ENCODE data around the gene SIM1.

The SIM1 gene

DNA sequence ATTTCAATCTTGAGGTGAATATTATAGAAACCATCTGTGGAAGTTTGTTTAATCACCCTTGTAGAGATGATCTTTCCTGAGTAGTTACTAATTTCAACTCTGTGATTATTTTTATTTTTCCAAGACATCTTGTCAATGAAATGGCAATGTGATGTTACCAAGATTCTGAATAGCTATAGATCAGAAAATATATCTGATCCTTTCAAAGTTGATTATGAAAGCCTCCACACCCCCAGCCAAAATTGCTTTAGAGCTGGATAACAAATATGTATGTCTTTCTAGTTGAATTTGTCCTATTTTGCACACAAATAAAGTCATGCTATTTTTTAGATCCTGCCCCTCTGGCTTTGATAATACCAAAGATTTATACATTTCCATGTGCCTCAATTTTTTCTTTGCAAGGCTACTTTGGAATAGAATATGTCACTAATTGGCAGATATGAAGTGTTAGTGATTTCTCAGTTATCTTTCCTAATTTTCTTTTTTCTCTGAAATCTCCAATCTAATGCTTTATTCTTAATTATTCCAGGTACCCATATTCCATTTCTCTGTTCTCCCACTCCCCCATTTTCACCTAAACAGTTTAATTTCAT lies 5.0 kb downstream of the SIM1 start:
- DNase-seq (ENCODE audit: low read depth, low spot score) = no peak
- H3K4me3 ChIP-seq (ENCODE audit: low read length) = no peak overlapping the region

DNA sequence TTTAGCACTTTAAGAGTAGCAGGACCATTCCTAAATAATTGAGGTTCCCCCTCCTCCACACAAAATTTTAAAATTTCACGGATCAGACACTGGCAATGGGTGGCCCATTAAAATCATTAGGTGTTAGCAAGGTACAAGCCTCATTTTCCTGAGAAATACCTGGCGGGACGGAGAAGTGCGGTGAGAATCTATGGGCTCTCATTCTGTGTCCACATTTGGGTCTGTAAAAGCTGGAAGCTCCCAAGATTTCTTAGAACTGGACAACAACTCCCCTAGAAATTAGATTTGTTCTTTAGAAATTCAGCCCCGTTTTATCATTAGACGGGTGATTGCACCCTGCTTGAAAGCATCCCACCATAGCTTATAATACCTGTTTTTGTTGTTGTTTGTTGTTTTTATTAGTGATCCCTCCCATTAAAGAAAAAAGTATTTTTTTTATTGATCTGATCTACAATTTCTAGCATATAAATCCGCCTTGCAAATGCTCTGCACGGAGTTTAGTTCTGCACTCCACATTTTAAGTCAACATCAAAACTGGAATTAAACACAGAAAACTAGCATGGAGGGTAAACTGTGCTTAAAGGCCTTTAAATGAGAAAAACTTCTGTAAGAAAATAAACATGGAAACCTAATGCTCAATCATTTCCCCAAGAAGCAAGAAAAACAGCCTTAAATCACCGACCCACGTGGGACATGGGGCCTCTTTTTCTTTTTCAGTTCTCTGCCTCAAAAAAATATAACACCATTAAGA lies 5.7 kb downstream of the SIM1 start:
- H3K4me3 ChIP-seq (ENCODE audit: low read length) = no peak overlapping the region
- DNase-seq (ENCODE audit: low read depth, low spot score) = no peak

DNA sequence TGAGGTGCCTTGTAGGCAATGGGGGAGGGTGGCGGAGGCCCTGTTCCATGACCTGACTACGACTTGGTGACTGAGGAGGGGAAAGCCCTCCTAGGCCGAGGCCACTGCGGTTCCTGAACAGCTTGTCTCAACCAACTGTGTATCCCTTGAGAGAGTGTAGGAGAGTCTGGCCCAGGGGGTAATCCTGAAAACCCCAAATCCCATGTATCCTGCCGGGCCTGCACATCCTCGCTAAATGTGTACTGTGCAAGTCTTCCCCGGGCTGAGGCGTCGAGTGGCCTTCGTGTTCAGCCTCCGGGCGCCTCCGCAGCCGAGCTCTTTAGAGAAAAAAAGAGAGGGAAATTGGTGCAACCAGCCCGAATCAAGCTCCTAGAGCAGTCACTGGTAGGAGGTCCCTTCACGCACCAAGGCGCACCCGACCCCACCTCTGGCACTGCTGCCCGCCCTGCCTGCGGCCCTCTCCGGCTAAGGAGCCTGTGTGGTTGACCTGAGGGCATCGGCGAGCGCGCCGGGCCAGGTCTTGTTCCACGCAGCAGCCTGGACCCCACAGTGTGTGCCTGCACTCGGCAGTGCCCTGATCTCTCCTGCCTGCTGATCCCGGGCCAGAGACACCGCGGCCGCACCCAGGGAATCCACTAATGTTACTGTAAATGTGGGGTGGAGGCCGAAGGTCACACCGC lies 7.3 kb downstream of the SIM1 start:
- no peak overlapping the region for H3K4me3 ChIP-seq (ENCODE audit: low read length)
- no peak for DNase-seq (ENCODE audit: low read depth, low spot score)

DNA sequence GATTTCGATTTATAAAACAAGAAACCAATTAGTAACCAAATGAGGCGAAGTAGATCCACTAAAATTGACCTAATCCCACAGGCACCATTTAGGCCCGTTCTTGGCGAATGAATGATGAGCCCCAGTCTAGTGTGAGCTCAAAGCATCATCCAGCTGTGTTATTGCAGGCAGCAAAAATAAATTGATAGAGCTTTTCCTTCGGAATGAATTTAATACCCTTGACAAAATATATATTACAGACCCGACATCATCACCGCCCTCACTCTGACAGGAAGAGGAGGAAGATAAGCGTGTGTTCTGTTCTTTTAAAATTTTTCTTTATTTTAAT lies 7.8 kb downstream of the SIM1 start:
- DNase-seq (ENCODE audit: low read depth, low spot score) = no peak

DNA sequence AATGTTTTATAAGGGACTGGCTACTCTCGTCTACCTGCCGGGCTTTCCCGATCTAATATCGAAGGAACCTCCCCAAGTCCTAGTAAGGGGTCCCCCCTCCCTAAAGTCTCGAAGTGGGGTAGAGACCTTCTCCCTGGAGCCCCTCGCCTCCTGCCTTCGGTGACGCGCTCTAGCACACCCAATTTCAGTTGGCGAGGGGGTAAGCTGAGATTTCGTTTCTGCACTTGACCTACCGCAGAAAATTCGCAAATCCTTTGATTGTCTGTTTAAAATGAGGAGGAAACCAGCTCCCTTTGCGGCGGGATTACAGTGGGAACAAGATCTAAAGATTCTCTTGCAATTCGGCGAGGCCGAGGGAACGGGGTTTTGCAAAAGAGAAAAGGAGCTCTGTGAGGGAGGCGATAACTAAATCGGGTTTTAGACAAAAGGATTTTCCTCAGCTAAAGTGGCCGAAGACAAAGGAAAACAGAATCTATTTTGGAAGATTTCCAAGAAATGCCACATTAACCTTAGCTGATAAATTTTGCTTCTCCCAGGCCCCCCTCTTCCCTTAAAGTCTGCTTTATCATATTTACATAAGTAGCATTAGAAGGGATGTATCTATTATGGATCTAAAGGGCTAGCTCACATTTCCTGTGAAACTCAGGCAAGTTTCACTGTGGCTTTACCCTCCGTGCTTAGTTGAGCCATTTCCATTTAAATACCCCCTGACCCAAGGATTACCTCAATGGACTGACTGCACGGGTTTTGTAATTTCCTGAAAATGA lies 8.4 kb downstream of the SIM1 start:
- H3K4me3 ChIP-seq (ENCODE audit: low read length) = no peak overlapping the region
- DNase-seq (ENCODE audit: low read depth, low spot score) = no peak

More for the DNA sequence above, 7.8 kb downstream of the SIM1 start:
- no peak overlapping the region for H3K4me3 ChIP-seq (ENCODE audit: low read length)

DNA sequence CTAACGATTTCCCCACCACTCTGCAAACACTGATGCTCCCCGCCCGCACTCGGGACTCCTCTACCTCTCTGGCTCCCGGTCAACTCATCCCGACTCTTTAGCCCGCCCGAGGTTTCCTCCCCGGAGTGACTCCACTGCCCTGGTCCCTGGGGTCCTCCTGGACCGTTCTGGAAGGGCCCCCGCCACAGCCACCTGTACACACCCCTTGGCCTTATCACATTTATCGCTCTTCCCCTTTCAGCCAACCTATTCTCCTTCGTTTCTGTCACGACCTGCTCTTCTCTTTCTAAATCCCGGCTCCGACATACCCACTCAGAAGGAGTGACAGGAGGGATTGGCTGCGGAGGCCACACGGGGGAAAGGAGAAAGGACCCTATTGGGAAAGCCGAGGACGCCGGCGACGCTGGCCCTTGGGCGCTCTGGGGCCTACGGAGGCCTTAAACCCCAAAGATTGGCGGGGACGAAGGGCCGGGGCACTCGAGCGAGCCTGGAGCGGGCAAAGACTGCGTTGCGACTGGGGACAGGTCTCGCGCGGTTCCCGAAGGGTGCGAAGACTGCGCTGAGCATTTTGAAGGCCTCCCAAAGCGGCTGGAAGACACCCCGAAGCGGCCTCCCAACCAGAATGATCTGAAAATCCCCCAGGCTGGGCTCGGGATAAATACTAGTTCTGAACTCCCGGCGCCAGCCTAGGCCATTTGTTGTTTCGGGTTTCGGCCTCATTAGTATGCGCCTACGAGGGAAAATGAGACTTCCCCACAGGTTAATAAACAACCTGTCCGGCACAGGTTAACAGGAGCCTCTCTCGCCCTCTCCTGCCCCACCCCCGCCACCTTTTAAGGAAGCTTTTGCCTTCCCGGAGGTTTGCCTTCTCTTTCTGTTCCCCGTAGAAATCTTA lies 9.2 kb downstream of the SIM1 start:
- DNase-seq (ENCODE audit: low read depth, low spot score) = no peak
- H3K4me3 ChIP-seq (ENCODE audit: low read length) = no peak overlapping the region

DNA sequence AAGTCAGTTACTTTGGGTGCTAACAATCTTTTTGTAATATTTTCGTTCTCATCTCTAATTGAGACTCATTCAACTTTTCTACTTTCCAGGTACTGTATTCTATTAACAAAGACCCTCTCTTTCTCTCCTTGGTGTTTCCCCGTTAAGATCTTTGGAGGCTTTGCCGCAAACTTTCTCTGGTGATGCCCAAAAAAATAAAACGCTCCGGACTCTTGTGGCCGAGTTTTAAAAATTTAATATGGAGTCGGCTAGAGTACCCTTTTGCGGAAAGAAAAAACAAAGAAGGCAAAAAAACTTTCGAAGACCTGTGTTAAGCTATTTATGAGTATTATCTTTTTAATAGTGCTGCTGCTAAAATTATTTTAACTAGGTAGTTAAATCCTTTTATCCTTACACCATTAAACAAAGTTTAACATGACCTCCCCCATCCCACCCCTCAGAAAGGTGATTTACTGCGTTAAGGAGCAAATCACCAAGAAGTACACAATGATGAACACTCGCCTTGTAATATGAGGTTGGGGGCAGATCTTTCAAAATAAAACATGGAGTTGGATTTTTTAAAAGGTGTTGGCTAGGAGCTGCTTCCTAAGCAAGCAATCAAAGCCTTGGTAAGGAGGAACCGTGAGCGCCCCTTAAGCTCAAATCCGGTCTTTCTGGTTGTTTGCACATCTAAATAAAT lies 10.0 kb downstream of the SIM1 start:
- DNase-seq (ENCODE audit: low read depth, low spot score) = no peak
- H3K4me3 ChIP-seq (ENCODE audit: low read length) = no peak overlapping the region

DNA sequence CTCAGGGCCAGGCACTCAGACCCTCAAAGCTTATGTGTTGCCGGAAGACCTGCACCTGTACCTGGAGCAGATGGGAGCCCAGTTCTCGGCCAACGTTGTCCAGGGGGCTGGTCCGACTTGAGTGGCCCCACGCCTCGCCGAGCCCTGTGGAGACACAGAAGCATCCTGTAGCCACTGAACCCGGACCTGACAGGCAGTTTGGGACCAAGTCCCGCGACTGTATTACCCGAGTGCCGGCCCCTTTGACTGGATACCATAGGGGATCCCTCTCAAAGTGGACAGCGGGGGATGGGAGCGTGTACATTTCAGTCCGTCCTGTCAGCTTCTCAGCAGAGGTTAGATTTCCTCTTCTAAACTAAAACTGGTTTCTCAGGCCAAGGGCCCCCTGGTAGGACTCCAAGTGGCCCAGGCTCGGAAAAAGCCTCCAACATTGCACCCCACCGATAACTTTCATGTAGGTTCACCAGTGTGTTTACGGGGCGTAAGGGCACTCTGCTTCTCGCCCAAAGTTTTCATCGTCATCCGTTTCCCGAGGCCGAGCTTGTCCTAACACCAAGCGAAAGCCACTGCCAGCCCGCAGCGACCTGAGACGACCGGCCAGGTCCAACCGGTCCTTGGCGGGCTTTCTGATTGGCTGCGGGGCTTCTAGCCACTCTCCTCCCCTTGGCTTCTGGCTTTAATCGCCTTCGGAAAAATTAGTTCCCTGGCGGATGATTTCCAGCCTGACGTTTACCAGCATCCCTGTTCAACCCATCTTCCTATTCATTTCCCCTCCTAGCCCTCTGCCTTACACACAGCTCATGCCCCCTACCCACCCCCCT lies 10.8 kb downstream of the SIM1 start:
- no peak overlapping the region for H3K4me3 ChIP-seq (ENCODE audit: low read length)
- DNase-seq (ENCODE audit: low read depth, low spot score) = no peak

DNA sequence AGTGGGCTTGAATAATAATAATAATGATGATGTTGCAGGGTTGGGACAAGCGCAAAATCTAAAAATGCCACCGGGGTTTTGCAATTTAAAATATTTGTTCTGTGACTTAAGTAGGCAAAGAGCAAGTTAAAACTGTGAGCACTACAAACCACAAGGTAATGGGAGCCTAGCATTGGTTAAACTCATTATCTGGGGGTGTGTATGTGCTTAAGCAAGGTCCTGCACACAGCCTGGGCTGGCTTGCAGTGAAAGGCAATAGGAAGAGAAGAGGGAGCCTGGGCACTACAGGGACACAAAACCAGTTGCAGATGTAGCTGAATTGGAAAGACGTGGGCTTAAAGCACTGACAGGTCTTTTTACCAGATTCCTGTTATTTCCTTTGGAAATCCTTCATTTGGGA lies 11.7 kb downstream of the SIM1 start:
- H3K4me3 ChIP-seq (ENCODE audit: low read length) = no peak overlapping the region
- no peak for DNase-seq (ENCODE audit: low read depth, low spot score)

DNA sequence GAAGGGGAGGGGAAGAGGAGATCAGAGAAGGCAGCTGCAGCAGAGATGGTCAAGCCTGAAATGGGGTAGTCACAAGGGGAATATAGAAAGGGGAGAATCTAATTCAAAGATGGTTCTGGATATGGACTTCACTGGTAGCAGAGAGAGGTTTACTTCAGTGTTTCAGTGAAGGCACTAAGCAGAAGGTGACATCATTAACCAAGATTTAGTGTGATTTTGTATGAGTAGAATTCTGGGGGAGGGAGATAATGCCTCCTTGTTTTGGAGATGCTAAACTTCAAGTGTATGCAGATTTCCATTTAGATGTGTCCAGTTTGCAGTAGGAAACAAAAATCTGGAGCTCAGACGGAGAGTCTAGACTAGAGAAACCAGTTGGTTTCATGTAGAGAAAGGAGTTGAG lies 13.1 kb downstream of the SIM1 start:
- DNase-seq (ENCODE audit: low read depth, low spot score) = no peak
- no peak overlapping the region for H3K4me3 ChIP-seq (ENCODE audit: low read length)

DNA sequence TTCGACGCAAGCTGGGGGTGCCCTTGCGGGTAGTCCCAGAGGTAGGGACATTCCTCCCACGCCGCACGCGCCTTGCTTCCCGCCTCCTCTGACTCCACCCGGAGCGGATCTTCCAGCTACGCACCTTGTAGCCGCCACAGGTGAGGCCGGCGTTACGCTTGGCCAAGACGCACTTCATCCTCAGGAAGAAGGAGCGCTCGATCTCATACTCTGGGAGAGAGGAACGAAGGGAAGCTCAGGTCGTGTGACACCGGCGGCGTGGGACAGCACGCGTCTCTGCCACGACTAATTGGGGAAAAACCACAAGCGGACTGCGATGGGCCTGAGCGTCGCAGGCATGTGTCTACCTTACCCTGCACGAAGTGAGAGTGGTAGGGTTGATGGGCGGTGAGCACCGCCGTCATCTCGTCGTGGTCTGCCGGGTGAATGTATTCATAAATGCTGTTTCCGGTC lies 15.5 kb downstream of the SIM1 start:
- no peak overlapping the region for H3K4me3 ChIP-seq (ENCODE audit: low read length)
- DNase-seq (ENCODE audit: low read depth, low spot score) = no peak

DNA sequence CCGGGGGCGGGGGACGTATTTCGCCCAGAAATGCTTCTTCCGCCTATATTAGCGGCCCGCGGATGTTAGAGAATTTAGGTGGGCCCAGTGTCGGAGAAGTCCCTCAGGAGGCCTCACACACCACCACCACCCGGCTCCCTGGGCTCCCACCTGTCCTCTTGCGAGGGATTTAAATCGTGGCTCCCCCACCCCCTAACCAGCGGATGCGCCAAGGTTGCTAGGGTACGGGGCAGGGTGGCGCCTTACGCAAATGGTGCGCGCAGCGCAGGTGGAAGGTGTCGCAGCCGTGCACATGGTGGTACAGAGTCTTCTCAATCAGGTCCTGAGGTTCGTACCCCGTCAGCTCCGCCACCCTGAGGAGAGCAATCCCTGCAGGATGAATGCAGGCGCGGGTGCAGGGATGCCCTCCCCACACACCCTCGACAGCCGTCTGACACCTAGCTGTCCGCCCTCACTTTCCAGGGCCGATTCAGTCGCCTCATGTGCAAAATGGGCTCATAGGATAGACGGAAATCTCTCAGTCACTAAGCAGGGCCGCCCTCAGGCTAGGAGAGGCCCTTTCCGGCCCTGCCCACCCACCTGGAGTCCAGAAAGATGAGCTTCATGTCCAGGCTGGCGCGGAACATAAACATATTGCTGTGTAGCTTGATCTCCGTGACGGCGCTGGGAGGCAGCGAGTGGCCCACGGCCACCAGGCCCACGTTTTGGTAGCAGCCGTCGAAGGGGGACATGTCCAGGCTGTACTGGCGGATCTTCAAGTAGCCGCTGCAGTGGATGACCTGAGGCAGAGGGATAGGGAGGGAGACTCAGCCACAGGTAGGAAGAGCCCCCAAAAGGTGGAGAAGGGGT lies 16.6 kb downstream of the SIM1 start:
- no peak overlapping the region for H3K4me3 ChIP-seq (ENCODE audit: low read length)
- no peak for DNase-seq (ENCODE audit: low read depth, low spot score)

DNA sequence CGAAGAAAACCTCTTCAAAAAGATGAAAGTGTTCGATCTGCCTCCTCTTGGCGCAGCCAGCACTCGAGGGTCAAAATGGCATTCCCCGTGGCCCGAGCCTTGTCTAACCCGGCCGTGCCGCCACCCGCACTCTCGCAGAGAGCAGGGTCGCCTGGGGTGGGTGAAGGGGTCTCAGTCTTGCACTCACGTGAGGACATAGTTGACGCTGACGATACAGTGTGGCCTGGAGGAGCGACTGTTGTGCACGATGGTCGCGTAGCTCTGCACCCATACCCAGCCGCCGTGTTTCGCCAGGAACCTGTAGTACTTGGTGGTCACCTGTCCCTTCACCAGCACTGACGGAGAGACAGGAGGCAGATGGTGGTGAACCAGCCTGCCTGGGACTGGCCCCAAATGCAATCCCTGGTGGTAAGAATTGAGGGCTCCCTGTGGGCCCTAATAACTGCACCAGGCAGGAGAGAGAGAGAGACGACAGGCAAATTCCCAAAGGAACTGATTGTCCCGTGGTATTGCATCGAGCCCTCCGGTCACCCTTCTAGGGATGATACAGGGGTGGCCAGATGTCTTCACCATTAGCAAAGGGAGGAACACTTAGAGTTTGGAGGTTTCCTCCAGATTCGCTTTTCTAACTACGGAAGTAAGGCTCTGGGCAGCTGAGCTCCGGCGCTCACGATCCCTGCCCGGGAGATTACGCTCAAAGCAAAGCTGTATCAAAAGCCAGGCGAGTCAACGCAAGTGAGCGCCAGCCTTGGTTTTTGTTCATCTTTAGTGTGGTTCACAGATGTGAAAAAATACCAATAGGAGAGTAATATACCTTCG lies 17.4 kb downstream of the SIM1 start:
- no peak overlapping the region for H3K4me3 ChIP-seq (ENCODE audit: low read length)
- DNase-seq (ENCODE audit: low read depth, low spot score) = no peak

DNA sequence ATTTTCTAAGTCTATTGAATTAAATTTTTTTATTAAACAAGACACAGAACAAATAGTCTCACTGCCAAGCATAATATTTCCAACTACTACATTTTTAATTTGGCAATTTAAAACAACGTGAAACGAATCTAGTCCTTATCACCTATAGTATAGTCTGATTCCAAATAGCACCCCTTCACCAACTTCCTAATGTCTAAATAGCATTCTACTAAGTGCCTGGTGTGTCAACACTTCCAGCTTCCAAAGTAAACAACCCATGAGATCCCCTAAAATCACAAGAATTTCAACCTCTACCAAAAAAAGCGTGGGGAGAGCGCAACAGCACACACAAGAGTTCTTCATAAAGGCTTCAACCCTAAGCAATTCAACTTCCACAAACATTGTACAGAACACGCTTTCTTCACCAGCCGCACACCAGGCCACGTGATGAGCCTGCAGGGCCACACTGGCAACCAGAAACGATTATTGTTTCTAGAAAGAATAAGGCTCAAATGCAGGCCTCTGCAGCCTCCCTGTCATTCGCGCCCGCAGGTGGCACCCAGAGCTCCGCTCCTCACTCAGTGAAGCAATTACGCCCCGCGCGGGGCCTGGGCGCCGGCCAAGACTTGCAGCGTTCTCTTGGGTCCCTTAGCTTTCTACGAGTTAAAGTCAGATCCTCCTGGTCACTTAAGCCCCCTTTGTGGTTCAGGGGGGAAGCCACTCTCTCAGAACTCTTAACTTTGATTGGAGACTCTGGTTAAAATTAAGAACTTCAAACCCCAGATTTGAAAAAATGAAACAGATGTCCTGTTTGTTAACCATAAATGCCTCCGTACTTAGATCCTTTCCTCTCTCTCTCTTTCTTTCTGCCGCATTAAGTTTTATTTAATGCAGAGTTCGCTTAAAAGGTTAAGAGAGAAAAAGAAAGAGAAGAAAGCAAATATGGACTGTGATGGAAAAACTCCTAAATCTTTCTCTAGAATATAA lies 18.3 kb downstream of the SIM1 start:
- no peak overlapping the region for H3K4me3 ChIP-seq (ENCODE audit: low read length)
- DNase-seq (ENCODE audit: low read depth, low spot score) = no peak

DNA sequence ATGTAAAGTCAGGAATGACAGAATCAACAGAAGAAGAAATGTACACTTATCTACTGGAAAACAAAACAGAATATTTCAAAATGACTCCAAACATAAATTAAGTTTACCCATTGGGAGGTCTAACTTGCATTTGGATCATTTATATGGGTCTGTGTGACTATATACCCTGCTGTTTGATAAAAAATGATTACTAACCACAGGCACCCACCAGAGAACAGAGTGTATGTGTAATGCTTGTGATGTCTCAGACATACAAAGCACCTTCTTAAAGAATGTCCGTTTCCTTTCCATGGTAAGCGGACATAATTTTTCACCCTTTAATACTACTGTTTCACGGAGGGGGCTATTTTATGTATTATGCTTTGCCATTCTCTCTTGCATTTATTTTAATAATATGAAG lies 19.2 kb downstream of the SIM1 start:
- DNase-seq (ENCODE audit: low read depth, low spot score) = no peak
- H3K4me3 ChIP-seq (ENCODE audit: low read length) = no peak overlapping the region
